Activated CD8-positive, alpha-beta memory T cell treated with anti-CD3 and anti-CD28 coated beads, Interleukin-2, amount 50 U/mL, for 48 hours (primary cell): ENCODE data around the gene TPH1.
"Not testable (repeated sequence)": the region's sequence is repeated elsewhere in the genome, so short reads cannot be mapped to it uniquely, and the experiment has no call there.

Source experiments
- DNase-seq: peaks from one replicate; pipeline ENCODE4 v3.0.0-alpha.2; 2020

Gene TPH1

GRCh38 chr11:18019650-18020049 lies 26.4 kb downstream of the TPH1 start:
- no peak for DNase-seq

- DNase-seq = no peak
These were observed 29.3 kb downstream of the TPH1 start for GRCh38 chr11:18016789-18017188.

GRCh38 chr11:18014876-18015275 lies 31.2 kb downstream of the TPH1 start:
- DNase-seq = no peak

GRCh38 chr11:18013790-18014507 lies 32.1 kb downstream of the TPH1 start:
- peak; percentile 58 for DNase-seq

- DNase-seq = peak; percentile 95
These were observed 32.9 kb downstream of the TPH1 start, which contains the start of gene SERGEF for GRCh38 chr11:18012906-18013781. SERGEF (minus strand) TSS chr11:18013047; CDS start chr11:18013010, 37 bp downstream.

- DNase-seq = no peak
These were observed 33.8 kb downstream of the TPH1 start for GRCh38 chr11:18012122-18012905.

- no peak for DNase-seq
These were observed 34.4 kb downstream of the TPH1 start for GRCh38 chr11:18011633-18012032.

GRCh38 chr11:18010977-18011586 lies 35.0 kb downstream of the TPH1 start:
- DNase-seq = no peak

GRCh38 chr11:18010121-18010670 lies 35.9 kb downstream of the TPH1 start:
- no peak for DNase-seq

GRCh38 chr11:18005376-18006129 lies 40.5 kb downstream of the TPH1 start:
- DNase-seq = no peak

- DNase-seq = no peak
These were observed 44.9 kb downstream of the TPH1 start for GRCh38 chr11:18001191-18001590.

GRCh38 chr11:18000760-18001159 lies 45.3 kb downstream of the TPH1 start:
- no peak for DNase-seq

GRCh38 chr11:18000128-18000527 lies 45.9 kb downstream of the TPH1 start:
- not testable (repeated sequence) for DNase-seq
